Stimulated activated CD4-positive, alpha-beta T cell treated with anti-CD3 and anti-CD28 coated beads, Interleukin-12 subunit alpha, Interleukin-12 subunit beta, amount 100 ng/mL, for 24 hours (primary cell): ENCODE results near the gene UBE3B.

Experiments used
- DNase-seq, 2 experiments: peaks; one replicate each; pipeline ENCODE4 v3.0.0-alpha.2; 2020; ENCODE audit warnings: low read depth in 2 of 2

The UBE3B gene

GRCh38 chr12:109573029-109573913 lies 95.8 kb downstream of the UBE3B start, which contains the start of the genes MMAB and MVK:
Gene MMAB, minus strand, starts transcription at chr12:109573504. Its CDS starts 24 bp downstream, at chr12:109573480.
Gene MVK, plus strand, starts transcription at chr12:109573794. Its CDS starts 1,029 bp downstream, at chr12:109574823.
- peak; percentile 97 for DNase-seq

GRCh38 chr12:109573914-109574244 lies 96.4 kb downstream of the UBE3B start:
- peak in 1 of 2 experiments; percentile 9 for DNase-seq

GRCh38 chr12:109575683-109576082 lies 98.2 kb downstream of the UBE3B start:
- no peak for DNase-seq

GRCh38 chr12:109577311-109577710 lies 99.9 kb downstream of the UBE3B start:
- no peak for DNase-seq

GRCh38 chr12:109578330-109578927 lies 101.0 kb downstream of the UBE3B start:
- DNase-seq = no peak

GRCh38 chr12:109579639-109580038 lies 102.2 kb downstream of the UBE3B start:
- DNase-seq = no peak

GRCh38 chr12:109580272-109580671 lies 102.8 kb downstream of the UBE3B start:
- no peak for DNase-seq

GRCh38 chr12:109580684-109581333 lies 103.4 kb downstream of the UBE3B start:
- no peak for DNase-seq

GRCh38 chr12:109581334-109581691 lies 103.9 kb downstream of the UBE3B start:
- no peak for DNase-seq

- no peak for DNase-seq
Measured at GRCh38 chr12:109581856-109582255, 104.4 kb downstream of the UBE3B start.

- DNase-seq = no peak
Measured at GRCh38 chr12:109582636-109583035, 105.2 kb downstream of the UBE3B start.

GRCh38 chr12:109583733-109584132 lies 106.3 kb downstream of the UBE3B start:
- no peak for DNase-seq
